ENCODE measurements around the gene TAS2R10.

The TAS2R10 gene

GRCh38 chr12:10779103-10779502 lies 47.1 kb downstream of the TAS2R10 start:
- in situ Hi-C loops (cut with HindIII; ENCODE audit: low sequenced_read_pairs): no loop called here

All from DLD1 (cell line).